Stimulated activated CD8-positive, alpha-beta memory T cell treated with anti-CD3 and anti-CD28 coated beads, Interleukin-15, amount 100 ng/mL, for 1 hour (primary cell): ENCODE measurements around the gene AGR3.
"Not testable (repeated sequence)": the region's sequence is repeated elsewhere in the genome, so short reads cannot be mapped to it uniquely, and the experiment has no call there.

Experiments used
- DNase-seq: peaks from one replicate; pipeline ENCODE4 v3.0.0-alpha.2; 2020; ENCODE audit warnings: low read depth

AGR3 gene

DNA sequence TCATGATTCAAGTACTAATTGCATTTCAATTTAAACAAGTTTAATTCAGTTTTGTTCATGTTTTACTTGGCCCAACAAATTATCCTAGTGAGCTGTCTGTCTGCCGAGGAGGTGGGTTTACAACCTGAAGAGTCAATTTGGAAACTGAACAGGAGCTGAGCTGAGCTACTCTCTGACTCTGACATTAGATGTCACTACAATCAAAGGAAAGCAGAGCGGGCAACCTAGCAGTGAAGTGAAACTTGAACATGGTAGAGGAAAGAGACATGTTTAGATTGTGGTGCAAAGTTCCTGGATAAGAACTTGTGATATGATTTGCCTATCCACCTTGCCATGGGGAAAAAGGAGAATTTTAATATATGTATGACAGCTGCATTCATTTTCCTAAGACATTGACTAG lies 9.6 kb upstream of the AGR3 start:
- no peak for DNase-seq

DNA sequence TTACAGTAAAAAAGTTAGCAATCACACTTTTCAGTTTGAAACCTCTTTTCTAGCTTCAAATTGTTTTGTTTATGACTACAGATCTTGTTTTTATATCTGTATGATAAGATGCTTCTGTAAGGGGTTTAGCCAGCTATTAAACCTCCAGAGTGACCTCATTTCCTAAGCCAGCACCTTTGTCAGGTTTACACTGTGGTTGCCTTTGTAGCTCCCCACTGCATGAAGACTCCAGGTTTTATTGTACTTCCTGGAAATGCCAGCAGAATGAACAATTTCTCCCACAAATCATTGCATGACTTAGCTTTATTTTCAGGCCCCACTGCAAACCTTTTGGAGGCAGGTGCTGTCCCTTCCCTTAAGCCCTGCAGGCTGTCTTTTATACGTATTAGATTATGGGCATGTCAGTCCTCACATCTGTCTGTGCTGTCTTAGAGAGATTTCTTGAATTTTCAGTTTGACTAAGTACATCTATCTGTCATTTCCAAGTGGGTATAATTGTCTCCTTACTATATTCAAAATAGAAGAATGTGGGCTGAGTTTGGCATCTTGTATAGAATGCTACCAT lies 8.2 kb upstream of the AGR3 start:
- DNase-seq, result no peak

DNA sequence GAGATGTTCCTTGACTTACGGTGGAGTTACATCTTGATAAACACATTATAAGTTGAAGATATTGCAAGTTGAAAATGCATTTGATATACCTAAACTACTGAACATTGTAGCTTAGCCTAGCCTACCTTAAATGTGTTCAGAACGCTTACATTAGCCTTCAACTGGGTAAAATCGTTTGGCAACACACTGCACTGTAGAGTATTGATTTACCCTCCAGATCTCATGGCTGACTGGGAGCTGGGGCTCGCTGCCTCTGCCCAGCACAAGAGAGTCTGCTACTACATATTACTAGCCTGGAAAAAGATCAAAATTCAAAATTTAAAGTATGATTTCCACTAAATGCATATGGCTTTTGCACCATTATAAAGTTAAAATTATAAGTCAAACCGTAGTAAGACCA lies 7.5 kb upstream of the AGR3 start:
- DNase-seq, result no peak

DNA sequence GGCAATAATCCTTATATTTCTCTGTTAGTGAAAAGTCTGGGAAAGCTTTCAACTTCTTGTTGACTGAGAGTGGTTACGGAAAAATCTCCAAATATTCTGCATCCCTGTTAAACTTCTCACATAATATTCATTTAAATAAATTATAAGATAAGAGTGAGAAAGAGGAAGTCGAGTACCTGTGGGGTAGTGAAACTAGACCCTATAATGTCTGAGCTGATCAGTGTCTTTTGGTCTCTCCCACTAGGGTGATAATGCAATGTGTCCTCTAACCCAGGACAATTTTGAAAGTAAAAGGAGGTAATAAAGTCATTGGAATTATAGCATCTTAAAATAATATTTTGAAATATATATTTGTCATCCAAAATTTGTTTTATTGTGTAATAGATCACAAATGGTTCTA lies 2.1 kb upstream of the AGR3 start:
- no peak for DNase-seq

DNA sequence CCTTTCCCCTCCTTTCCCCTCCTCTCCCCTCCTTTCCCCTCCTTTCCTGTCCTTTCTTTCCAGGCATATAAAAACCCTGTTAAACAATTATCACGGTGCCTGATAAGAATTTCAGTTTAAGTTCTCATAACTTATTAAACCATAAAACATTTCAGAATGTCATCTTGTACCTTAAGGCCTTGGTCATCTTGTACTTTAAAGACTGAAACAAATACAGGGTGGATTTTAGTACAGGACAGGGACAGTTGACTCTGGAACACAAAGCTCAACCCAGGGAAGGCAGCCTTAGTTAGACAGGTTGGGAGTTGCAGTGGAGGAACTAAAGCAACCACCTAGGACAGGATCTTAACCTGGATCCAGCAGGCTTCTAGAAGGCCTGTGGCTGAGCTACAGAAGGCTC lies 1.2 kb downstream of the AGR3 start:
- DNase-seq, result no peak

GRCh38 chr7:16879181-16879580 lies 2.6 kb downstream of the AGR3 start:
- no peak for DNase-seq

DNA sequence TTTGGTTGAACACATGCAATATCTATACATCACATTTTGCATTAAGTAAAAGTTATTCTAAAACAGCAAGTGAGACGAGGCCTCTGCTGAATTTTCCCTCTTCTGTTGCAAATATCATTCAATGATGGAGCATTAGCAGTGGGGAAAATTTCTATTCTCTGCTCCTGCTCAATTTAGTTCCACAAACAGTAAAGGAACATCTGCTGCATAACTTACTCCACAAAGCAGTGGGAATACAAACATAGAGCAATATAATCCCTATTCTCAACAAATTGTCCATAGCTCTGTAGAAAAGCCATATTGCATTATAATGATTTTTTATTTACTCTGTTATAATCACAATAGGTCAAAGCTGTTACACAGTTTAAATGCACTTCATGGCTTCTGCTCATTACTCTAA lies 5.9 kb downstream of the AGR3 start:
- no peak for DNase-seq

- DNase-seq, result no peak
Observed at GRCh38 chr7:16874066-16874465, 7.7 kb downstream of the AGR3 start.

DNA sequence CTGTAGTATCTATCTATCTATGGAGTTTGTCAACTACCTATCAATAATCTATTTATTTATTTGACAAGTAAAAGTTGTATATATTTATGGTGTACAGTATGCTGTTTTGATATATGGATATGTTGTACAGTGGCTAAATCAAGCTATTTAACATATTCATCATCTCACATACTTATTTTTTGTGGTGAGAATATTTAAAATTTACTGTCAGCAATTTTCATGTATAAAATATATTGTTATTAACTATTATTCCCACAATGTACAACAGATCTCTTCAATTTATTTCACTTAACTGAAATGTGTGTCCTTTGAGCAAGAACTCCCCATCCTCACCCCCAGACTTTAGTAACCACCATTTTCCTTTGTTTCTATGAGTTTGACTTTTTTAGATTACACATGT lies 14.5 kb downstream of the AGR3 start:
- DNase-seq, result no peak

DNA sequence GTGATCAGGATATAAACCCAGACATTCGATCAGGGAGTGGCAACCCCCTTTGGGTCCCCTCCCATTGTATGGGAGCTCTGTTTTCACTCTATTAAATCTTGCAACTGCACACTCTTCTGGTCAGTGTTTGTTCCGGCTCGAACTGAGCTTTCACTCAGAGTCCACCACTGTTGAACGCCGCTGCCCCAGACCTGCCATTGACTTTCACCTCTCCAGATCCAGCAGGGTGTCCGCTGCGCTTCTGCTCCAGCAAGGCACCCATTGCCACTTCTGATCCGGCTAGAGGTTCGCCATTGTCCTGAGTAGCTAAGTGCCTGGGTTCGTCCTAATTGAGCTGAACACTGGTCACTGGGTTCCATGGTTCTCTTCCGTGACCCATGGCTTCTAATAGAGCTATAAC lies 28.6 kb downstream of the AGR3 start:
- not testable (repeated sequence) for DNase-seq

DNA sequence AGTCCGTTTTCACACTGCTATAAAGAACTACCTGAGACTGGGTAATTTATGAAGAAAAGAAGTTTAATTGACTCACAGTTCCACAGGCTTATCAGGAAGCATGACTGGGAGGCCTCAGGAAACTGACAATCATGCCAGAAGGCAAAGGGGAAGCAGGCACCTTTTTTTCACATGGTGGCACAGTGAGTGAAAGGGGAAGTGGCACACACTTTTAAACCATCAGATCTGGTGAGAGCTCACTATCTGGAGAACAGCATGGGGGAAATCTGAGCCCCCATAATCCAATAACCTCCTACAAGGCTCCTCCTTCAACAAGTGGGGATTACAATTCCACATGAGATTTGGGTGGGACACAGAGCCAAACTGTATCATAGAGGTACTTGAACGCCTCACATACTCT lies 30.0 kb downstream of the AGR3 start:
- DNase-seq, result no peak

DNA sequence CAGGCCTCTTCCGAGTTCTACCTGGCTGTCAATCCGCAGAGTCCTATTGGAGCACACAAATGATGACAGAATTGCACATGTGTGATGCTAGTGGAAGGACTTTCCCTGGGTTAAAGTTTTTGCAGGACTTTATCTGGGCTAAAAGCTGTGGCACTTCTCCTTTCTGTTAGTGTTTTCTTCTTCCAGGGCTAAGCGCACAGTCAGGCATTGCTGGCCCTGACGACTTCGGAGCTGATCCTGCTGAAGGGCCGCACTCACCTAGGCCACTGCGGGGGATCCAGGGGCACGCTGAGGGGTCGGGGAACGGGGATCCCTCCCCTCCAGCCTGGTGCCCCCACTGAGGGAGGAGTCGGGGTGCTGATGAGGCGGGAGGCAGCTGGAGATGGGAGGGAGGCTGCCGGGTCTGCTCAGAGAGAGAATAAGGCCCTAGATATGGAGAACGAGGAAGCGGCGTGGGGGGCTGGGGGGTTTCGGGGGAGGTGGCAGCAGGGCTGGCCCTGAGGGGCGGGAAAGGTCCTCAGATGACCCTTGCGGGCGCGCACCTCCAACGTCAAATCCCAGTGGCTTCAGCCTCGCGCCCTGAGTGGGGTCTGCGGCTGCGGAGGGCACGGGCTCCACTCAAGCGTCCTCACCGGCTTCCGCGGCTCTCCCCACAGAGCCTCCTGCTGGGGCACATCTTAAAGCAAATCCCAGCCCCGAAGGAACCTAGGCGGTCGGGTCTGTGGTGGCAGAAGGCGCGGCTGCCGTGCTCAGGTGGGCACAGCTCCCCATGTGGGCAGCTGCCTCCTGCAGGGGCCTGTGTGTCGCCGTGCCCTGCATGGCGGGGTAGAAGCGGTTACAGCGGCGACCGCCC lies 30.9 kb downstream of the AGR3 start:
- DNase-seq, result no peak

- DNase-seq, result no peak
Observed at GRCh38 chr7:16849296-16850148, 32.3 kb downstream of the AGR3 start.

DNA sequence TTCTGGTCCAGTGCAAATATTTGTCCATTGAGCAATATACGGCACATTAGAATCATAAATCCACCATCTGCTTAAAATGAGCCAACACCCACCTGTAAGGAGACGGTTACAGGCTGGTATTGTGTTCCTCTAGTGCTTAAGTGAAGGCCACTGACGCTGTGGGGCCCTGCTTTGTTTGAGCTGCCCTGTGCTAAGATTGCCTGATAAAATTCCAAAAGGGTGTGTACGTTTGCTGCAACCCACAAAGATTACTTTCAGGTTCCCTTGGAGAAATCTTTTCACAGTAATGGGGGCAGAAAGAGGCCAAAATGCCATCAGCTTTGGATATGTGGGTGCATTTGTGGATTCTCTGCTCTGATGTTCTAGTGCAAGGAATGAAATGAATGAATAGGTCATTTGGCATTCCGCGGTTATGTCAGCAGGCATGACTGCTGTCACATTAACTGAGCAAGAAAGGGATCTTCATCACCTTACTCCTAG lies 34.4 kb downstream of the AGR3 start:
- no peak for DNase-seq

- DNase-seq, result no peak
Observed at GRCh38 chr7:16846601-16847165, 35.1 kb downstream of the AGR3 start.

GRCh38 chr7:16845746-16846145 lies 36.0 kb downstream of the AGR3 start:
- DNase-seq, result no peak

DNA sequence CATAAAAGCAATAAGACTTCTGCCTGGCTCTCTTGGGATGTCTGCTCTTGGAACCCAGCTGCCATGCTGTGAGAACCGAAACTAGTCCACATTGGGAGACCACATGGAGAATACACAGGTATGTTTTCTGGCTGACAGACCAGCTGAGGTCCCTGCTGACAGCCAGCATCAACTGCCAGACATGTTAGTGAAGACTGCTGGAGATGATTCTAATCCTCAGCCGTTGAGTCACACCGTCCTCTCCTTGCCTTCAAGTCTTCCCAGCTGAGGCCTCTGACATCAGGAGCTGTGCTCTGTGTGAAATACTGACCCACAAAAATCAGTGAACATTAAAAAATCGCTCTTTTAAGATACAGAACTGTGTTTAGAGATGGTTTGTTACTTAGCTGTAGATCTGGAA lies 40.1 kb downstream of the AGR3 start:
- no peak for DNase-seq

- no peak for DNase-seq
Observed at GRCh38 chr7:16840094-16840493, 41.7 kb downstream of the AGR3 start.

GRCh38 chr7:16839646-16840045 lies 42.1 kb downstream of the AGR3 start:
- no peak for DNase-seq

- no peak for DNase-seq
Observed at GRCh38 chr7:16838891-16839290, 42.9 kb downstream of the AGR3 start.

GRCh38 chr7:16838386-16838785 lies 43.4 kb downstream of the AGR3 start:
- no peak for DNase-seq

GRCh38 chr7:16836481-16836880 lies 45.3 kb downstream of the AGR3 start:
- no peak for DNase-seq

GRCh38 chr7:16833373-16833772 lies 48.4 kb downstream of the AGR3 start:
- DNase-seq, result no peak
